Gastroesophageal sphincter (tissue), 3 donors: ENCODE measurements around the gene GIPC3.

Source experiments
- CTCF ChIP-seq, 4 experiments: fragments of 200-600 bp in 2 of 4; fragments of 450-650 bp in 2 of 4; sonication (generic) in 1 of 4; IDR thresholded peaks; one replicate each; pipeline ENCODE4 v1.5.1; 2017 to 2019; ENCODE audit warnings: antibody characterized with exemption in 4 of 4, mild to moderate bottlenecking in 2 of 4, moderate library complexity in 2 of 4
- POLR2A ChIP-seq, 2 donors: fragments of 450-650 bp; IDR thresholded peaks; one replicate each; pipeline ENCODE4 v1.6.1; 2017; ENCODE audit warnings: antibody characterized with exemption in 2 of 2, mild to moderate bottlenecking in 2 of 2, moderate library complexity in 1 of 2
- POLR2AphosphoS5 ChIP-seq: sonication (generic); formaldehyde crosslinking; IDR thresholded peaks from one replicate; pipeline ENCODE4 v1.6.1; 2017; ENCODE audit warnings: antibody characterized with exemption

GRCh38 chr19:3608750-3609322, 23.6 kb downstream of the GIPC3 start:
- no peak for TF ChIP-seq CTCF (IDR thresholded peaks at IDR 0.05)
- TF ChIP-seq POLR2A (IDR thresholded peaks at IDR 0.05) = no peak
- TF ChIP-seq POLR2AphosphoS5 = no peak
